H9 (cell line): Measurements from ENCODE around the gene TREM1. TPM values are rescaled to one million over a fixed set of nuclear protein-coding genes. Genes with fewer than 3 reads are reported as not detected.

ENCODE experiments used
- DNase-seq: peaks from one replicate; pipeline ENCODE4 v3.0.0-alpha.2; 2017
- H2AFZ ChIP-seq: one replicate; pipeline ENCODE4 v1.6.1; 2013; ENCODE audit warnings: mild to moderate bottlenecking, low read length, control low read depth, moderate library complexity
- H2AK5ac ChIP-seq: 2 replicates; pipeline ENCODE4 v1.6.1; 2013; ENCODE audit warnings: low read length, control low read depth, mixed read lengths; ENCODE audit not compliant: insufficient read length
- H2BK120ac ChIP-seq: one replicate; pipeline ENCODE4 v1.6.1; 2013; ENCODE audit warnings: low read depth, mild to moderate bottlenecking, low read length, control low read depth, inconsistent platforms; ENCODE audit not compliant: poor library complexity, severe bottlenecking
- H2BK12ac ChIP-seq: 2 replicates; pipeline ENCODE4 v1.6.1; 2013; ENCODE audit warnings: low read length, control low read depth, mixed read lengths, low read depth; ENCODE audit not compliant: insufficient read length
- H2BK15ac ChIP-seq: 2 replicates; pipeline ENCODE4 v1.6.1; 2013; ENCODE audit warnings: low read depth, low read length, control low read depth
- H2BK20ac ChIP-seq: one replicate; pipeline ENCODE4 v1.6.1; 2013; ENCODE audit warnings: low read depth, mild to moderate bottlenecking, low read length, control low read depth, inconsistent platforms; ENCODE audit not compliant: poor library complexity, severe bottlenecking
- H2BK5ac ChIP-seq: 2 replicates; pipeline ENCODE4 v1.6.1; 2013; ENCODE audit warnings: low read length, control low read depth, mixed read lengths; ENCODE audit not compliant: insufficient read length
- H3K14ac ChIP-seq: 2 replicates; pipeline ENCODE4 v1.6.1; 2013; ENCODE audit warnings: low read length, control low read depth; ENCODE audit not compliant: insufficient read depth
- H3K18ac ChIP-seq: 2 replicates; pipeline ENCODE4 v1.6.1; 2013; ENCODE audit warnings: low read depth, mild to moderate bottlenecking, mixed read lengths, low read length, control low read depth; ENCODE audit not compliant: insufficient read length
- H3K23ac ChIP-seq: 2 replicates; pipeline ENCODE4 v1.6.1; 2013; ENCODE audit warnings: low read length, control low read depth, mixed read lengths, low read depth; ENCODE audit not compliant: insufficient read length
- H3K23me2 ChIP-seq: 2 replicates; pipeline ENCODE4 v1.6.1; 2013; ENCODE audit warnings: low read depth, mild to moderate bottlenecking, mixed read lengths, low read length, control low read depth; ENCODE audit not compliant: insufficient read length, poor library complexity, severe bottlenecking
- H3K27ac ChIP-seq: 2 replicates; pipeline ENCODE4 v1.5.1; 2013; ENCODE audit warnings: low read length, control low read depth, mixed read lengths, low read depth; ENCODE audit not compliant: insufficient read length
- H3K27me3 ChIP-seq: 2 replicates; pipeline ENCODE4 v1.6.1; 2013; ENCODE audit warnings: low read length, control low read depth, inconsistent platforms; ENCODE audit not compliant: insufficient read depth
- H3K4ac ChIP-seq: 2 replicates; pipeline ENCODE4 v1.6.1; 2013; ENCODE audit warnings: low read depth, mild to moderate bottlenecking, control low read depth, inconsistent platforms, low read length, moderate library complexity
- H3K4me1 ChIP-seq: 2 replicates; pipeline ENCODE4 v1.6.1; 2013; ENCODE audit warnings: low read length, control low read depth, inconsistent platforms; ENCODE audit not compliant: insufficient read depth
- H3K4me2 ChIP-seq: 2 replicates; pipeline ENCODE4 v1.6.1; 2013; ENCODE audit warnings: low read length, control low read depth, mixed read lengths; ENCODE audit not compliant: insufficient read length, insufficient read depth
- H3K56ac ChIP-seq: 2 replicates; pipeline ENCODE4 v1.6.1; 2013; ENCODE audit warnings: low read depth, mild to moderate bottlenecking, mixed read lengths, low read length, control low read depth; ENCODE audit not compliant: insufficient read length
- H3K79me1 ChIP-seq: 2 replicates; pipeline ENCODE4 v1.6.1; 2013; ENCODE audit warnings: low read depth, mild to moderate bottlenecking, moderate library complexity, low read length, control low read depth, inconsistent platforms; ENCODE audit not compliant: insufficient read depth, poor library complexity, severe bottlenecking
- H3K79me2 ChIP-seq: 2 replicates; pipeline ENCODE4 v1.6.1; 2013; ENCODE audit warnings: low read length, control low read depth, inconsistent platforms; ENCODE audit not compliant: insufficient read depth
- H3K9ac ChIP-seq: 2 replicates; pipeline ENCODE4 v1.6.1; 2013; ENCODE audit warnings: low read length, control low read depth, mixed read lengths; ENCODE audit not compliant: insufficient read length; ENCODE audit errors: extremely low read depth
- H3K9me3 ChIP-seq: one replicate; pipeline ENCODE4 v1.6.1; 2013; ENCODE audit warnings: low read depth, low read length, inconsistent platforms; ENCODE audit not compliant: control insufficient read depth
- H3T11ph ChIP-seq: one replicate; pipeline ENCODE4 v1.6.1; 2013; ENCODE audit warnings: mild to moderate bottlenecking, low read length, control low read depth, inconsistent platforms
- H4K20me1 ChIP-seq: one replicate; pipeline ENCODE4 v1.6.1; 2013; ENCODE audit not compliant: control insufficient read depth, insufficient read length, insufficient read depth
- H4K5ac ChIP-seq: 2 replicates; pipeline ENCODE4 v1.6.1; 2013; ENCODE audit warnings: low read depth, mild to moderate bottlenecking, mixed read lengths, low read length, control low read depth; ENCODE audit not compliant: insufficient read length
- H4K8ac ChIP-seq: replicated peaks from 2 replicates; pipeline ENCODE4 v1.6.1; 2013; ENCODE audit warnings: low read length, control low read depth, mixed read lengths, low read depth; ENCODE audit not compliant: insufficient read length
- H4K91ac ChIP-seq: 2 replicates; pipeline ENCODE4 v1.6.1; 2013; ENCODE audit warnings: low read depth, mild to moderate bottlenecking, moderate library complexity, mixed read lengths, low read length, control low read depth; ENCODE audit not compliant: insufficient read length
- H3K27ac Mint-ChIP-seq, 3 experiments: 2 replicates in 2 of 3; 3 replicates in 1 of 3; pipeline ENCODE4 v1.8.0; 2020 to 2021; ENCODE audit warnings: mixed read lengths in 3 of 3, mild to moderate bottlenecking in 1 of 3, moderate library complexity in 1 of 3
- H3K27me3 Mint-ChIP-seq: 2 replicates; pipeline ENCODE4 v1.8.0; 2021; ENCODE audit warnings: low read depth, mild to moderate bottlenecking, moderate library complexity, mixed read lengths
- H3K36me3 Mint-ChIP-seq, 3 experiments: 2 replicates in 2 of 3; 3 replicates in 1 of 3; pipeline ENCODE4 v1.8.0; 2020 to 2021; ENCODE audit warnings: low read depth in 3 of 3, mixed read lengths in 3 of 3; ENCODE audit not compliant: insufficient read depth in 1 of 3
- H3K4me1 Mint-ChIP-seq, 2 experiments: 2 replicates each; pipeline ENCODE4 v1.8.0; 2020; ENCODE audit warnings: mixed read lengths in 2 of 2
- H3K4me3 Mint-ChIP-seq, 2 experiments: 2 replicates in 1 of 2; 3 replicates in 1 of 2; pipeline ENCODE4 v1.8.0; 2020 to 2021; ENCODE audit warnings: mild to moderate bottlenecking in 2 of 2, mixed read lengths in 2 of 2, moderate library complexity in 1 of 2
- H3K9me3 Mint-ChIP-seq, 2 experiments: 2 replicates in 1 of 2; 3 replicates in 1 of 2; pipeline ENCODE4 v1.8.0; 2020; ENCODE audit warnings: mild to moderate bottlenecking in 2 of 2, mixed read lengths in 2 of 2, moderate library complexity in 1 of 2
- CTCF ChIP-seq: fragments of 200-600 bp; sonication (generic); conservative IDR thresholded peaks from 3 replicates; pipeline ENCODE4 v1.8.0; 2021; ENCODE audit warnings: antibody characterized with exemption, mild to moderate bottlenecking
- WGBS: extraction: QIAGEN DNeasy Blood & Tissue Kit; methylation state at CpG from one replicate; pipeline ENCODE4 v1.1.7; 2013; ENCODE audit warnings: missing lambda C conversion rate, low lambda C conversion rate, mixed read lengths; ENCODE audit not compliant: insufficient read length; ENCODE audit errors: extremely low coverage; 5-methylcytosine and 5-hydroxymethylcytosine counted together
- total RNA-seq: library from RNA; stranded (reverse); gene quantifications from 2 replicates; pipeline ENCODE4 v1.2.1, GENCODE V29; 2021

Gene TREM1
- total RNA-seq, 1 experiment from 2014 or later, result not detected

GRCh38 chr6:41306187-41306854 is 19.8 kb upstream of the TREM1 start:
- H2AK5ac ChIP-seq, result no peak overlapping the region
- H4K91ac ChIP-seq, result no peak overlapping the region
- H2BK20ac ChIP-seq, result no peak overlapping the region
- no peak overlapping the region for H3K27ac ChIP-seq
- Mint-ChIP-seq H3K4me3 (no peak overlapping the region), H3K27ac (no peak overlapping the region), H3K36me3 (peaks cover 0 to 2% (median 0%) of the 10 kb centered on the region in 3 experiments; a peak in 2 of 7 replicates), H3K4me1 (peaks cover 10 to 14% of the 10 kb centered on the region in 2 experiments), H3K27me3 (peaks cover 22% of the 10 kb centered on the region), H3K9me3 (peaks cover 3 to 8% of the 10 kb centered on the region in 2 experiments; a peak in 4 of 5 replicates)
- H2AFZ ChIP-seq, result no peak overlapping the region
- H3K4me1 ChIP-seq, result no peaks in the 10 kb centered on the region
- no peak overlapping the region for H3K14ac ChIP-seq
- H4K8ac ChIP-seq, result no peak overlapping the region
- H3K9ac ChIP-seq, result no peak overlapping the region
- H4K20me1 ChIP-seq, result no peaks in the 10 kb centered on the region
- no peak overlapping the region for H3K18ac ChIP-seq
- no peak overlapping the region for H3K56ac ChIP-seq
- no peak overlapping the region for H3T11ph ChIP-seq
- no peak overlapping the region for H2BK12ac ChIP-seq
- peak; percentile 80 for TF ChIP-seq CTCF
- no peak overlapping the region for H3K4ac ChIP-seq
- no peak overlapping the region for H4K5ac ChIP-seq
- H2BK15ac ChIP-seq, result no peak overlapping the region
- peak; percentile 51 for DNase-seq
- no peak overlapping the region for H3K23ac ChIP-seq
- WGBS, result no CpG with 5 or more reads among the region's 13 CpGs
- no peaks in the 10 kb centered on the region for H3K23me2 ChIP-seq
- no peak overlapping the region for H3K4me2 ChIP-seq
- H2BK120ac ChIP-seq, result no peak overlapping the region
- no peaks in the 10 kb centered on the region for H3K27me3 ChIP-seq
- no peaks in the 10 kb centered on the region for H3K79me1 ChIP-seq
- H2BK5ac ChIP-seq, result no peak overlapping the region
- no peaks in the 10 kb centered on the region for H3K79me2 ChIP-seq
- H3K9me3 ChIP-seq, result no peaks in the 10 kb centered on the region
